ENCODE data around the gene PDE8A.

PDE8A gene

GRCh38 chr15:85116066-85116465 is 134.4 kb downstream of the PDE8A start:
- Histone ChIP-seq H3K27ac (ENCODE audit: insufficient read depth, low read length, poor library complexity, severe bottlenecking) (no peak overlapping the region), H3K4me3 (ENCODE audit: insufficient read depth, low read depth, low read length, poor library complexity, severe bottlenecking) (no peak overlapping the region), H3K4me1 (ENCODE audit: control insufficient read depth, insufficient read depth, low read length, poor library complexity, severe bottlenecking) (no peaks in the 10 kb centered on the region), H3K9me3 (ENCODE audit: control insufficient read depth, low read length) (no peaks in the 10 kb centered on the region), H3K36me3 (ENCODE audit: control insufficient read depth, insufficient read depth, low read length) (peaks cover 13% of the 10 kb centered on the region), H3K27me3 (replicated peaks; ENCODE audit: control insufficient read depth, insufficient read depth, low read length, poor library complexity, severe bottlenecking) (no peaks in the 10 kb centered on the region)
- no peak for DNase-seq

- Histone ChIP-seq H3K27ac (ENCODE audit: insufficient read depth, low read length, poor library complexity, severe bottlenecking) (no peak overlapping the region), H3K4me3 (ENCODE audit: insufficient read depth, low read depth, low read length, poor library complexity, severe bottlenecking) (no peak overlapping the region), H3K36me3 (ENCODE audit: control insufficient read depth, insufficient read depth, low read length) (peaks cover 13% of the 10 kb centered on the region), H3K27me3 (replicated peaks; ENCODE audit: control insufficient read depth, insufficient read depth, low read length, poor library complexity, severe bottlenecking) (no peaks in the 10 kb centered on the region), H3K9me3 (ENCODE audit: control insufficient read depth, low read length) (no peaks in the 10 kb centered on the region), H3K4me1 (ENCODE audit: control insufficient read depth, insufficient read depth, low read length, poor library complexity, severe bottlenecking) (no peaks in the 10 kb centered on the region)
- DNase-seq = no peak
These were observed 134.8 kb downstream of the PDE8A start for GRCh38 chr15:85116494-85116893.

- H3K27me3 ChIP-seq (replicated peaks; ENCODE audit: control insufficient read depth, insufficient read depth, low read length, poor library complexity, severe bottlenecking) = no peaks in the 10 kb centered on the region
- peaks cover 13% of the 10 kb centered on the region for H3K36me3 ChIP-seq (ENCODE audit: control insufficient read depth, insufficient read depth, low read length)
- H3K9me3 ChIP-seq (ENCODE audit: control insufficient read depth, low read length) = no peaks in the 10 kb centered on the region
- no peak overlapping the region for H3K4me3 ChIP-seq (ENCODE audit: insufficient read depth, low read depth, low read length, poor library complexity, severe bottlenecking)
- DNase-seq = no peak
- H3K4me1 ChIP-seq (ENCODE audit: control insufficient read depth, insufficient read depth, low read length, poor library complexity, severe bottlenecking) = no peaks in the 10 kb centered on the region
- H3K27ac ChIP-seq (ENCODE audit: insufficient read depth, low read length, poor library complexity, severe bottlenecking) = no peak overlapping the region
These were observed 135.4 kb downstream of the PDE8A start for GRCh38 chr15:85116925-85117646.

- H3K36me3 ChIP-seq (ENCODE audit: control insufficient read depth, insufficient read depth, low read length) = peaks cover 13% of the 10 kb centered on the region
- no peaks in the 10 kb centered on the region for H3K4me1 ChIP-seq (ENCODE audit: control insufficient read depth, insufficient read depth, low read length, poor library complexity, severe bottlenecking)
- H3K9me3 ChIP-seq (ENCODE audit: control insufficient read depth, low read length) = no peaks in the 10 kb centered on the region
- H3K27me3 ChIP-seq (replicated peaks; ENCODE audit: control insufficient read depth, insufficient read depth, low read length, poor library complexity, severe bottlenecking) = no peaks in the 10 kb centered on the region
- H3K4me3 ChIP-seq (ENCODE audit: insufficient read depth, low read depth, low read length, poor library complexity, severe bottlenecking) = no peak overlapping the region
- no peak overlapping the region for H3K27ac ChIP-seq (ENCODE audit: insufficient read depth, low read length, poor library complexity, severe bottlenecking)
- no peak for DNase-seq
These were observed 136.5 kb downstream of the PDE8A start for GRCh38 chr15:85118173-85118572.

GRCh38 chr15:85118581-85118980 is 136.9 kb downstream of the PDE8A start:
- no peak overlapping the region for H3K27ac ChIP-seq (ENCODE audit: insufficient read depth, low read length, poor library complexity, severe bottlenecking)
- H3K4me1 ChIP-seq (ENCODE audit: control insufficient read depth, insufficient read depth, low read length, poor library complexity, severe bottlenecking) = no peaks in the 10 kb centered on the region
- H3K27me3 ChIP-seq (replicated peaks; ENCODE audit: control insufficient read depth, insufficient read depth, low read length, poor library complexity, severe bottlenecking) = no peaks in the 10 kb centered on the region
- peaks cover 13% of the 10 kb centered on the region for H3K36me3 ChIP-seq (ENCODE audit: control insufficient read depth, insufficient read depth, low read length)
- no peaks in the 10 kb centered on the region for H3K9me3 ChIP-seq (ENCODE audit: control insufficient read depth, low read length)
- no peak overlapping the region for H3K4me3 ChIP-seq (ENCODE audit: insufficient read depth, low read depth, low read length, poor library complexity, severe bottlenecking)
- no peak for DNase-seq

- Histone ChIP-seq H3K4me1 (ENCODE audit: control insufficient read depth, insufficient read depth, low read length, poor library complexity, severe bottlenecking) (no peaks in the 10 kb centered on the region), H3K36me3 (ENCODE audit: control insufficient read depth, insufficient read depth, low read length) (peaks cover 20% of the 10 kb centered on the region), H3K27me3 (replicated peaks; ENCODE audit: control insufficient read depth, insufficient read depth, low read length, poor library complexity, severe bottlenecking) (no peaks in the 10 kb centered on the region), H3K27ac (ENCODE audit: insufficient read depth, low read length, poor library complexity, severe bottlenecking) (no peak overlapping the region), H3K4me3 (ENCODE audit: insufficient read depth, low read depth, low read length, poor library complexity, severe bottlenecking) (no peak overlapping the region), H3K9me3 (ENCODE audit: control insufficient read depth, low read length) (no peaks in the 10 kb centered on the region)
- DNase-seq = no peak
These were observed 138.9 kb downstream of the PDE8A start for GRCh38 chr15:85120351-85121113.

GRCh38 chr15:85124173-85124572 is 142.5 kb downstream of the PDE8A start:
- Histone ChIP-seq H3K9me3 (ENCODE audit: control insufficient read depth, low read length) (no peaks in the 10 kb centered on the region), H3K36me3 (ENCODE audit: control insufficient read depth, insufficient read depth, low read length) (peaks cover 21% of the 10 kb centered on the region), H3K4me1 (ENCODE audit: control insufficient read depth, insufficient read depth, low read length, poor library complexity, severe bottlenecking) (no peaks in the 10 kb centered on the region), H3K27ac (ENCODE audit: insufficient read depth, low read length, poor library complexity, severe bottlenecking) (no peak overlapping the region), H3K27me3 (replicated peaks; ENCODE audit: control insufficient read depth, insufficient read depth, low read length, poor library complexity, severe bottlenecking) (no peaks in the 10 kb centered on the region), H3K4me3 (ENCODE audit: insufficient read depth, low read depth, low read length, poor library complexity, severe bottlenecking) (no peak overlapping the region)
- no peak for DNase-seq

GRCh38 chr15:85125056-85125661 is 143.5 kb downstream of the PDE8A start:
- peaks cover 21% of the 10 kb centered on the region for H3K36me3 ChIP-seq (ENCODE audit: control insufficient read depth, insufficient read depth, low read length)
- H3K27ac ChIP-seq (ENCODE audit: insufficient read depth, low read length, poor library complexity, severe bottlenecking) = no peak overlapping the region
- DNase-seq = no peak
- H3K4me3 ChIP-seq (ENCODE audit: insufficient read depth, low read depth, low read length, poor library complexity, severe bottlenecking) = no peak overlapping the region
- no peaks in the 10 kb centered on the region for H3K9me3 ChIP-seq (ENCODE audit: control insufficient read depth, low read length)
- H3K4me1 ChIP-seq (ENCODE audit: control insufficient read depth, insufficient read depth, low read length, poor library complexity, severe bottlenecking) = no peaks in the 10 kb centered on the region
- no peaks in the 10 kb centered on the region for H3K27me3 ChIP-seq (replicated peaks; ENCODE audit: control insufficient read depth, insufficient read depth, low read length, poor library complexity, severe bottlenecking)

- no peak for DNase-seq
- no peaks in the 10 kb centered on the region for H3K9me3 ChIP-seq (ENCODE audit: control insufficient read depth, low read length)
- H3K4me3 ChIP-seq (ENCODE audit: insufficient read depth, low read depth, low read length, poor library complexity, severe bottlenecking) = no peak overlapping the region
- no peak overlapping the region for H3K27ac ChIP-seq (ENCODE audit: insufficient read depth, low read length, poor library complexity, severe bottlenecking)
- H3K4me1 ChIP-seq (ENCODE audit: control insufficient read depth, insufficient read depth, low read length, poor library complexity, severe bottlenecking) = no peaks in the 10 kb centered on the region
- peaks cover 21% of the 10 kb centered on the region for H3K36me3 ChIP-seq (ENCODE audit: control insufficient read depth, insufficient read depth, low read length)
- H3K27me3 ChIP-seq (replicated peaks; ENCODE audit: control insufficient read depth, insufficient read depth, low read length, poor library complexity, severe bottlenecking) = no peaks in the 10 kb centered on the region
These were observed 147.0 kb downstream of the PDE8A start for GRCh38 chr15:85128621-85129020.

- no peaks in the 10 kb centered on the region for H3K27me3 ChIP-seq (replicated peaks; ENCODE audit: control insufficient read depth, insufficient read depth, low read length, poor library complexity, severe bottlenecking)
- no peaks in the 10 kb centered on the region for H3K4me1 ChIP-seq (ENCODE audit: control insufficient read depth, insufficient read depth, low read length, poor library complexity, severe bottlenecking)
- H3K4me3 ChIP-seq (ENCODE audit: insufficient read depth, low read depth, low read length, poor library complexity, severe bottlenecking) = no peak overlapping the region
- DNase-seq = no peak
- peaks cover 15% of the 10 kb centered on the region for H3K36me3 ChIP-seq (ENCODE audit: control insufficient read depth, insufficient read depth, low read length)
- H3K9me3 ChIP-seq (ENCODE audit: control insufficient read depth, low read length) = no peaks in the 10 kb centered on the region
- H3K27ac ChIP-seq (ENCODE audit: insufficient read depth, low read length, poor library complexity, severe bottlenecking) = no peak overlapping the region
These were observed 148.2 kb downstream of the PDE8A start for GRCh38 chr15:85129881-85130280.

Data from effector memory CD4-positive, alpha-beta T cell (primary cell).